Measurements from ENCODE around the gene CADPS. TPM values are rescaled to one million over a fixed set of nuclear protein-coding genes. Genes with fewer than 3 reads are reported as not detected.
A peak's percentile ranks its signal among the peaks of the same experiment; 100 is the strongest.

The CADPS gene
- polyA plus RNA-seq, 1 donor from 2014 or later, result 118 TPM

DNA sequence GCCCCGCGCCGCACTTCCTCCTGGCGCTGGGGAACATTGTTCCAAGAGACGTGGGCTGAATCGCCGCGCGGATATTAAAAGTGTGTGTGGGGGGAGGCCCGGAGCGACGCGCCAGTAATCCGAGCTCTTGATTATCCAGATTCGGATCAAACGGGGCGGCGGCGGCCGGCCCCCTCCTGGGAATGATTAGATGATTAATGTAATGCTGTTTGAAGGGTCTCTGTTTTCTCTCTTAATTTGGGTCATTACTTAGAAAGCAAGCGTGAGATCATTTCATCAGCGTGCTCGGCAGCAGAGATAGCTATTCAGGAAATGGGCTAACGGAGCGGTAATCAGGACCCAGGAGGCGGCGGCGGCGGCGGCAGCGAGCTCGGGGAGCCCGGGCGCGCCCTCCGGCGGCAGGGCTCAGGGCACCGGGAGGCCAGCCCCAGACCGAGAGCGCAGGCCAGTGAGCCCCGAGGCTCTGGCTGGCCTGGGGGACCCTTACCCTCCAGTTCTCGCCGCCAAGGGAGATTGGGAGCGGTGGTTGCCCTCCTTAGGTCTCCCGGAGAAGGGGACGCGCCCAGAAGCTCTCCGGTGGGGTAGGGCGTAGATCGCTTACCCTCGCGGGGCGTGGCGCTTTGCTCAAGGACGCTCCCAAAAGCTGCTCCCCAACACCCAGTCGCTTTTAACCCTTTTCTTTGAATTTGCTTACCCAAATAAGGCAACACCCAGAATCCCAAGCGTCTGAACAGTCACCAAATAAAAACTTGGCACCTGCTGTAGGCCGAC, 506.3 kb downstream of the CADPS start:
- no peaks in the 10 kb centered on the region for H4K20me1 ChIP-seq (ENCODE audit: insufficient read depth)
- no peak overlapping the region for H3K4me3 ChIP-seq (ENCODE audit: low read length)
- no peaks in the 10 kb centered on the region for H3K79me2 ChIP-seq (replicated peaks; ENCODE audit: insufficient read depth, low read length)
- no peak overlapping the region for H3K4me2 ChIP-seq (ENCODE audit: low read length)
- no peak overlapping the region for H3K9ac ChIP-seq (ENCODE audit: low read length)
- no peaks in the 10 kb centered on the region for H3F3A ChIP-seq (ENCODE audit: insufficient read depth, low read length, poor library complexity, severe bottlenecking)
- H3K9me2 ChIP-seq (ENCODE audit: insufficient read depth, low read length), result no peaks in the 10 kb centered on the region
- H3K36me3 ChIP-seq (ENCODE audit: insufficient read depth, low read length), result no peaks in the 10 kb centered on the region
- peaks cover 100% of the 10 kb centered on the region for H3K27me3 ChIP-seq (ENCODE audit: insufficient read depth, low read depth, low read length)
- no peak overlapping the region for H3K27ac ChIP-seq (ENCODE audit: low read length)
- H2AFZ ChIP-seq (ENCODE audit: low read depth, low read length), result no peak overlapping the region
- TF ChIP-seq MXI1 (conservative IDR thresholded peaks at IDR 0.05; ENCODE audit: poor library complexity, severe bottlenecking) (no peak), TAF1 (IDR thresholded peaks at IDR 0.05; ENCODE audit: low read depth) (no peak), POLR2AphosphoS5 (IDR thresholded peaks at IDR 0.05) (peak; percentile 6), SMC3 (conservative IDR thresholded peaks at IDR 0.05; ENCODE audit: poor library complexity) (no peak)
- peaks cover 13% of the 10 kb centered on the region for H3K9me3 ChIP-seq (ENCODE audit: low read length)

- H3K9ac ChIP-seq (ENCODE audit: low read length), result no peak overlapping the region
- no peaks in the 10 kb centered on the region for H3K79me2 ChIP-seq (replicated peaks; ENCODE audit: insufficient read depth, low read length)
- no peaks in the 10 kb centered on the region for H3F3A ChIP-seq (ENCODE audit: insufficient read depth, low read length, poor library complexity, severe bottlenecking)
- no peak overlapping the region for H2AFZ ChIP-seq (ENCODE audit: low read depth, low read length)
- no peaks in the 10 kb centered on the region for H3K36me3 ChIP-seq (ENCODE audit: insufficient read depth, low read length)
- H3K9me3 ChIP-seq (ENCODE audit: low read length), result peaks cover 13% of the 10 kb centered on the region
- H3K4me3 ChIP-seq (ENCODE audit: low read length), result no peak overlapping the region
- H3K27me3 ChIP-seq (ENCODE audit: insufficient read depth, low read depth, low read length), result peaks cover 95% of the 10 kb centered on the region
- H3K27ac ChIP-seq (ENCODE audit: low read length), result no peak overlapping the region
- no peak overlapping the region for H3K4me2 ChIP-seq (ENCODE audit: low read length)
- no peaks in the 10 kb centered on the region for H3K9me2 ChIP-seq (ENCODE audit: insufficient read depth, low read length)
- H4K20me1 ChIP-seq (ENCODE audit: insufficient read depth), result no peaks in the 10 kb centered on the region
- TF ChIP-seq POLR2AphosphoS5 (IDR thresholded peaks at IDR 0.05) (peak; percentile 26), EZH2 (IDR thresholded peaks at IDR 0.05; ENCODE audit: borderline replicate concordance, insufficient read depth, low read length, poor library complexity, severe bottlenecking) (no peak), MXI1 (conservative IDR thresholded peaks at IDR 0.05; ENCODE audit: poor library complexity, severe bottlenecking) (no peak)
Measured at GRCh38 chr3:62368290-62368704, 506.9 kb downstream of the CADPS start.

- Histone ChIP-seq H2AFZ (ENCODE audit: low read depth, low read length) (no peak overlapping the region), H3K9ac (ENCODE audit: low read length) (no peak overlapping the region), H3K27me3 (ENCODE audit: insufficient read depth, low read depth, low read length) (peaks cover 90% of the 10 kb centered on the region), H3K9me2 (ENCODE audit: insufficient read depth, low read length) (no peaks in the 10 kb centered on the region), H3K27ac (ENCODE audit: low read length) (no peak overlapping the region), H3K9me3 (ENCODE audit: low read length) (peaks cover 13% of the 10 kb centered on the region), H3K4me2 (ENCODE audit: low read length) (no peak overlapping the region), H3F3A (ENCODE audit: insufficient read depth, low read length, poor library complexity, severe bottlenecking) (no peaks in the 10 kb centered on the region), H3K79me2 (replicated peaks; ENCODE audit: insufficient read depth, low read length) (no peaks in the 10 kb centered on the region), H3K4me3 (ENCODE audit: low read length) (no peak overlapping the region), H4K20me1 (ENCODE audit: insufficient read depth) (no peaks in the 10 kb centered on the region), H3K36me3 (ENCODE audit: insufficient read depth, low read length) (no peaks in the 10 kb centered on the region)
- TF ChIP-seq MXI1 (conservative IDR thresholded peaks at IDR 0.05; ENCODE audit: poor library complexity, severe bottlenecking) (no peak), POLR2AphosphoS5 (IDR thresholded peaks at IDR 0.05) (peak; percentile 4)
Measured at GRCh38 chr3:62367763-62368195, 507.4 kb downstream of the CADPS start.

DNA sequence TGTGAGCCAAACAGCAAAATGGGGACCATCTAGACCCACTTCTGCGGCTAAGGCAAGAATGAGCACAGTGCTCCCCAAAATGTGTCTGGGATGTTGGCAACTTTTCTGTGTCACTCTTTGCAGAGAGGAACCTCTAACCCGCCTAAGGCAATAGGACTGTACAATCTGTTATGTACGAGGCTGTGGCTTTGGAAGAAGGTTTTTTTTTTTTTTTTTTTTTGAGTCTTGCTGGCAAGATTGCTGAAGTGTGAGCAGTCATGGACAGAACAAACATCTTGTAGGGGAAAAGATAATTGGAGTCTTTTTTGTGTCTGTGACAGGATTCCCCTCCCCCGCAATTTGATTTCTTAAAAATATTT, 509.1 kb downstream of the CADPS start:
- Histone ChIP-seq H3K4me3 (ENCODE audit: low read length) (no peak overlapping the region), H3K9me2 (ENCODE audit: insufficient read depth, low read length) (no peaks in the 10 kb centered on the region), H2AFZ (ENCODE audit: low read depth, low read length) (no peak overlapping the region), H3K79me2 (replicated peaks; ENCODE audit: insufficient read depth, low read length) (no peaks in the 10 kb centered on the region), H3K27me3 (ENCODE audit: insufficient read depth, low read depth, low read length) (peaks cover 73% of the 10 kb centered on the region), H3K27ac (ENCODE audit: low read length) (no peak overlapping the region), H3K36me3 (ENCODE audit: insufficient read depth, low read length) (no peaks in the 10 kb centered on the region), H3F3A (ENCODE audit: insufficient read depth, low read length, poor library complexity, severe bottlenecking) (no peaks in the 10 kb centered on the region), H4K20me1 (ENCODE audit: insufficient read depth) (no peaks in the 10 kb centered on the region), H3K9ac (ENCODE audit: low read length) (no peak overlapping the region), H3K4me2 (ENCODE audit: low read length) (no peak overlapping the region), H3K9me3 (ENCODE audit: low read length) (peaks cover 10% of the 10 kb centered on the region)
- TF ChIP-seq TAF1 (IDR thresholded peaks at IDR 0.05; ENCODE audit: low read depth) (no peak), RAD21 (conservative IDR thresholded peaks at IDR 0.05) (no peak), REST (IDR thresholded peaks at IDR 0.05; ENCODE audit: borderline replicate concordance) (no peak), CTCF (IDR thresholded peaks at IDR 0.05; ENCODE audit: poor library complexity, severe bottlenecking) (no peak), EZH2 (IDR thresholded peaks at IDR 0.05; ENCODE audit: borderline replicate concordance, insufficient read depth, low read length, poor library complexity, severe bottlenecking) (no peak), SMC3 (conservative IDR thresholded peaks at IDR 0.05; ENCODE audit: poor library complexity) (no peak), MXI1 (conservative IDR thresholded peaks at IDR 0.05; ENCODE audit: poor library complexity, severe bottlenecking) (no peak), EP300 (conservative IDR thresholded peaks at IDR 0.05; ENCODE audit: poor library complexity, severe bottlenecking) (no peak), POLR2AphosphoS5 (IDR thresholded peaks at IDR 0.05) (no peak)

Measured in neural cell (in vitro differentiated cells).